PFSK-1 (cell line): ENCODE measurements around the gene ANKS1B.

Experiments
- FOXP2 ChIP-seq: optimal IDR thresholded peaks from 2 replicates; pipeline ENCODE3; 2011; ENCODE audit warnings: borderline replicate concordance, control low read depth, inconsistent platforms; ENCODE audit not compliant: insufficient read depth; ENCODE audit errors: extremely low read length, extremely low read depth
- POLR2AphosphoS5 ChIP-seq: IDR thresholded peaks from 2 replicates; pipeline ENCODE4 v1.6.1; 2012; ENCODE audit warnings: low read depth, mild to moderate bottlenecking, control low read depth, low read length, moderate library complexity
- SIN3A ChIP-seq: IDR thresholded peaks from 2 replicates; pipeline ENCODE4 v1.6.1; 2012; ENCODE audit warnings: mild to moderate bottlenecking, low read length, moderate library complexity, borderline replicate concordance; ENCODE audit not compliant: insufficient read depth
- TAF1 ChIP-seq: IDR thresholded peaks from 2 replicates; pipeline ENCODE4 v1.6.1; 2012; ENCODE audit warnings: low read length, control low read depth, borderline replicate concordance; ENCODE audit not compliant: insufficient read depth
- TF ChIP-seq, protein P1 (sequence below), 2 experiments: IDR thresholded peaks; 2 replicates each; pipeline versions ENCODE4 v1.6.1 to v1.8.0; 2011 to 2012; ENCODE audit warnings: low read depth in 2 of 2, low read length in 2 of 2, control low read depth in 1 of 2, inconsistent platforms in 1 of 2, mild to moderate bottlenecking in 1 of 2, moderate library complexity in 1 of 2; ENCODE audit not compliant: insufficient read depth in 1 of 2

ANKS1B gene

DNA sequence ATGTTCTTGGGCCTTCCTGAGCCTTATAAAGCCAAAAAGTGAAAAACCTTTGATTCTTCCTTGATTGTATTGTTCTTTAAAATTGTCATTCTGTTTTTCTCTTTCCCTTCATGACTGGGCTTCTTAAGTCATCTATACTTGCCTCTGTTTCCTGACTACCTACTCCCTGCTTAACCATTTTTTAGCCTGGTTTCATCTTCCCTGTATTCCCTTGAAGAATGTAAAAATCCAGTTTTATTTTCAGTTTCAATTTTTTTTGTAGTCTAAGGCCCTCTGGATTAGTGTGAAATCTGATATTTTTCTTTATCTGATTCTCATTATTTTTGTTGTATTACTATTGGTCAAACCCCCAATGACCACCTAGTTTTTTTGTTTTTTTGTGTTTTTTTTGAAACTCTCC lies 1293.4 kb downstream of the ANKS1B start:
- TF ChIP-seq FOXP2 (no peak), POLR2AphosphoS5 (no peak), SIN3A (no peak), TAF1 (no peak)
- TF ChIP-seq, protein P1, sequence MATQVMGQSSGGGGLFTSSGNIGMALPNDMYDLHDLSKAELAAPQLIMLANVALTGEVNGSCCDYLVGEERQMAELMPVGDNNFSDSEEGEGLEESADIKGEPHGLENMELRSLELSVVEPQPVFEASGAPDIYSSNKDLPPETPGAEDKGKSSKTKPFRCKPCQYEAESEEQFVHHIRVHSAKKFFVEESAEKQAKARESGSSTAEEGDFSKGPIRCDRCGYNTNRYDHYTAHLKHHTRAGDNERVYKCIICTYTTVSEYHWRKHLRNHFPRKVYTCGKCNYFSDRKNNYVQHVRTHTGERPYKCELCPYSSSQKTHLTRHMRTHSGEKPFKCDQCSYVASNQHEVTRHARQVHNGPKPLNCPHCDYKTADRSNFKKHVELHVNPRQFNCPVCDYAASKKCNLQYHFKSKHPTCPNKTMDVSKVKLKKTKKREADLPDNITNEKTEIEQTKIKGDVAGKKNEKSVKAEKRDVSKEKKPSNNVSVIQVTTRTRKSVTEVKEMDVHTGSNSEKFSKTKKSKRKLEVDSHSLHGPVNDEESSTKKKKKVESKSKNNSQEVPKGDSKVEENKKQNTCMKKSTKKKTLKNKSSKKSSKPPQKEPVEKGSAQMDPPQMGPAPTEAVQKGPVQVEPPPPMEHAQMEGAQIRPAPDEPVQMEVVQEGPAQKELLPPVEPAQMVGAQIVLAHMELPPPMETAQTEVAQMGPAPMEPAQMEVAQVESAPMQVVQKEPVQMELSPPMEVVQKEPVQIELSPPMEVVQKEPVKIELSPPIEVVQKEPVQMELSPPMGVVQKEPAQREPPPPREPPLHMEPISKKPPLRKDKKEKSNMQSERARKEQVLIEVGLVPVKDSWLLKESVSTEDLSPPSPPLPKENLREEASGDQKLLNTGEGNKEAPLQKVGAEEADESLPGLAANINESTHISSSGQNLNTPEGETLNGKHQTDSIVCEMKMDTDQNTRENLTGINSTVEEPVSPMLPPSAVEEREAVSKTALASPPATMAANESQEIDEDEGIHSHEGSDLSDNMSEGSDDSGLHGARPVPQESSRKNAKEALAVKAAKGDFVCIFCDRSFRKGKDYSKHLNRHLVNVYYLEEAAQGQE (IDR thresholded peaks at IDR 0.05; ENCODE audit: insufficient read depth in 1 of 2, low read depth in 2 of 2, low read length in 2 of 2): no peak

DNA sequence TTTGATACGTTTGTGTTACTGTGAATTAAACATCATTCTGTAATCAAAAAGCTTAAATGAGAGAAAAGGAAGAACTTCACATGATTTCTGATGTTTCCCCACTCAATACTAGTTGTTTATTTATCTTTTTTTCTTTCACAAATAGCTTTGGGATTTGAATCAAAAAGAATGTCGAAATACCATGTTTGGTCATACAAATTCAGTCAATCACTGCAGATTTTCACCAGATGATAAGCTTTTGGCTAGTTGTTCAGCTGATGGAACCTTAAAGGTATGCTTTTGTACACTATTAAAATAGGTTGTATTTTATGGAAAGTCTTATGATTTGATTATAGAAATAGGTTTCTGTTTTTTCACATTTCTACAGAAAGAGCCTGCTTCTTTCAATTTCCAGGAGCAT lies 1298.1 kb downstream of the ANKS1B start:
- TF ChIP-seq SIN3A (no peak), FOXP2 (no peak), TAF1 (no peak), POLR2AphosphoS5 (no peak)
- TF ChIP-seq, protein P1 (IDR thresholded peaks at IDR 0.05; ENCODE audit: insufficient read depth in 1 of 2, low read depth in 2 of 2, low read length in 2 of 2): no peak
